GM21390 (cell line): Measurements from ENCODE around the gene ZBTB16.

ENCODE experiments used
- ATAC-seq: cut with Tn5 transposase; IDR thresholded peaks from one replicate; pipeline ENCODE4 v1.9.1; 2021; ENCODE audit not compliant: unreplicated experiment

ZBTB16 gene

DNA sequence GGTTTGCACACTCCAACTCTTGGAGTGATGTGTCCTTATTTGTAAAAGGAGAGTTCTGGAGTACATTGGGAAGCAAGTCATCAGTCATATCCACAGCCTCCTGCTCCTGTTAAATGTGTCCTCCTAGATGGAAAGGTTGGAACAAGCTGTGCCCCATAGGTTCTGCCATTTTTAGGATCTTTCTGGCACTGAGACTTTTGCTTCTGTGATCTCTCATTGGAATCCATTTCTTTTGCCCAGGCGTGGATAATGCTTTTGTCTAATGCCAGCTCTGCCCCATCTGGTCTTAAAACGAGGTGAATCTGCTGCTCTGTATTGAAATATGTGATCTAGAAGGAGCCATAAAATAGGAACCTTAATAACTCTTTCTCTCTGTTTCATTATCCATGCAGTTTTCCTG, 66.4 kb downstream of the ZBTB16 start:
- no peak for ATAC-seq

DNA sequence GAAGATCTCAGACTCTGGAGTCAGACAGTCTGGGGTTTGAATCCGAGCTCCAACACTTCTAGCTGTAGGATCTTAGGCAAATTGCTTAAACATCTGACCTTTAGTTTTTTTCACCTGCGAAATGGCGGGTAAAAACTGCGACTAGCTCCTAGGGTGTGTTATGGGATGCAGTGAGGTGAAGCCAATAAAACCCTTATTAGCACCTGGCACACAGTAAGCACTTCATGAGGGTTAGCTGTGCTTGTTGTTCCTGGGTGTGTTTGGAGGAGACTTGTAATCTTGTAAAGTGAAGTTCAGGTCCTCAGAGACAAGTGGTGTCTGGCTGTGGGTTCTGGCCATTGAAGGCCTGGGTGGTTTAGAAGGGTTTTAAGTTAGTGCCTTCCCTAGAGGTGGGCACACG, 68.9 kb downstream of the ZBTB16 start:
- no peak for ATAC-seq

DNA sequence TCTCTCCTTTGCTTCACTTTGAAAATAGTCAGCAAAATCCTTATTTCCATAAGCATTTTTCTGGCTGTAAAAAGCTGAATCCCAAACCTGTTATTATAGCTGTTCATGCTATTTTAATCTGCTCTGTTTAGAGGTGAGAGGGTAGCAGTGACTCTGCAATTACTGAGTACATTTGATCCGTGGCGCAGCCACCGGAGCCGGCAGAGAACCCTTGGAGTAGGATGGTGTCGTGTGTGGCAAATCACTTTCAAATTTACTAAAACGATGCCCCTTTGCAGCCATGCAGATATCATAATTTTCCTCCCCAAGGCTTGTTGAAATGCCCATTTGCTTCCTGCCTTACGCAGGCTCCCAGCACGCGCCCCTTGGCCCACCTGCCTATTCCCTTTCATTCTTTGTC, 69.6 kb downstream of the ZBTB16 start:
- ATAC-seq, result no peak

DNA sequence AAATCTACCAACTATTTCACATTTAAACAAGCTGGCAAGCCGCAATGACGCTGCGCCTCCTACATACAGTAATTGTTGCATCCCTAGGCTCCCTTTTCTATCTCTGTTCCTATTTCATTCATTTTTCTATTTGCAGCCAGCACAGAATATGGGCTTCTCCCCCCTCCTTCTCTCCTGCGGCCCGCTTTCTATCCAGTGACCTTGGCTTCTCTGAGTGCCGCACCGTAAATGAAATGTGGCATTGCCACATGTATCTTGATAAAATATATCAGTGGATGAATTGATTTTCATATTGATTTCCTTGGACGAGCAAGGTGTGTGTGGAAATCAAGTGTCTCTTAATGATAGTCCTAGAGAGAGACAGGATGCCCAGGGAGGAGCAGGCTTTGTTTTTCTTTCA, 70.2 kb downstream of the ZBTB16 start:
- no peak for ATAC-seq

DNA sequence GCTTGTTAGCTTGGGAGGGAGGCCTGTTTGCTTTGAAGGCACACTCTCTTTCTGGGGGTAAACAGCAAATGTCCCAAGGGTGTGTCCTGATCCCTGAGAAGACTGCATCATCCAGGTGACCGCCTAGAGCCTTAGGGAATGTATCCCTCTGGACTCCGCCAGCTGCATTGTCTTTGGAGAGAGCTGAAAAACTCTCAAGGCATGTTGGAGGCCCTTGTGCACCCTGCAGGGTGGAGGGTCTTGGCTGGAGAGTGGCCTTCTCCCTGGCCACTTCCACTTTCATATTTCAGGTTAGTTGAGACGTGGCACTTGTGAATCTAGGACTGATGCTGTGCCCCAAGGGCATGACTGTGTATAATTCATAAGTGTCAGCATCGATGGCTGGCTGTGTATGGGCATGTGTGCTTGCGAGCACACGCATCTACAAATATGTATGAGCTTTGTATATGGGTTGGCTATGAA, 70.6 kb downstream of the ZBTB16 start:
- no peak for ATAC-seq

DNA sequence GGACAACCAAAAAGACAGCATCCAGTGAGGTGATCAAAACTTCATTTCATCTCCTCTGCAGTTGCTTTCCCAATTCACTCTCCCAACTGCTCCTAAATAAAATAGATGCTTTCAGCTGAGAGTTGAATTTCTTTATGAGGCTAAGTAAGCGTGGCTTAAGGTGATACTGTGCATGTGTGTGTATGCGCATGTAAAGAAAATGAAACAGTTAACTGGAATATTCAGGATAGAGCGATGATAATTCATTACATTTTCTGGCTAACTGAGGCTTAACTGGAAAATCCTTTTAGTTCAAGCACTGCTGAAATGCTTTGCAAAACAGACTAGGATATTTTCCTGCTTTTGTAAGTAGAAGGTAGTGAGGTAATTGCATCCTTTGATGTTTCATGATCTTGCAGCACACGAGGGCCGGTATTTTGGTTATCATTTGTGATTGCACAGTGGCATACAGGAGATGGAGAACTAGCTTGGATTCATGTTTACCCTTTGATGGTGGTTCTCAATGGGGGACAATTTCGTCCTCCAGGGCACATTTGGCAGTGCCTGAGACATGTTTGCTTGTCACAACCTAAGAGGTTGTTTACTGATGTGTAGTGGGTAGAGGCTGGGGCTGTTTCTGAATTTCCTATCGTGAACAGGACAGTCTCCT, 71.2 kb downstream of the ZBTB16 start:
- ATAC-seq, result no peak

DNA sequence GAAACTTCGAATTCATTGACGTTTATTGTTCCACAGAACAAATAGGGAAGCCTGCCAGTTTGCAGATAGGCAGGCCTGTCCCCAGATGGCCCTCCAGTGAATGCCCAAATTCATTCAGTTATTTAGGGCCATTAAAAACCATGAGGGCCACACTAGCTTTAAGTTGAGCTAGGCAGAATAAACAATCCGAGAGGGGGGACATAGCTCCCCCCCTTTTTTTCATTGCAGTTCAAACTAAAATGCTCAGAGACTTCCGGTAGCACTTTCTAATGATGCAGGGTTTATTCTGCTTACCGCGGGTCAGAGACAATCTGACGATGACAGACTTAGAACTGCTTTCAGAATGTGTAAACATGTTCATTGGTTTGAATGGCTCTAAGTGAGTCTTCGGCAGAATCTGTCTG, 72.0 kb downstream of the ZBTB16 start:
- ATAC-seq, result no peak

DNA sequence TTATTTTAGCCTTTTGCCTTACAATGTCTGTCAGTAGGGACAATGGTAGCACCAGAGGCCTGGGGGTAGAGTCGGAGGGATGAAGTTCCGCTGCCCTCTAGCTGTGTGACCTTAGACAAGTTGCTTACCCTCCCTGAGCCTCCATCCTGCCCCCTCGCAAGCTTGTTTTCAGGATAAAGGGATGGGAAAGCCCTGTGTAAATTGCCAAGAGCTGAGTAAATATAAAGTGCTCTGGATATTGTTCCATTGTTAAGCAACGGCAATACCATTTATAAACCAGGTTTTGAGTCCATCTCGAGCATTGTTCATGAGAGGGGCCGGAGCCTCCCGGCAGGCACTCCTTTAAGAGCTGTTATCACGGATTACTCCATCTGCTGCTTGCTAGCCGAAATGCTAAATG, 72.9 kb downstream of the ZBTB16 start:
- no peak for ATAC-seq

DNA sequence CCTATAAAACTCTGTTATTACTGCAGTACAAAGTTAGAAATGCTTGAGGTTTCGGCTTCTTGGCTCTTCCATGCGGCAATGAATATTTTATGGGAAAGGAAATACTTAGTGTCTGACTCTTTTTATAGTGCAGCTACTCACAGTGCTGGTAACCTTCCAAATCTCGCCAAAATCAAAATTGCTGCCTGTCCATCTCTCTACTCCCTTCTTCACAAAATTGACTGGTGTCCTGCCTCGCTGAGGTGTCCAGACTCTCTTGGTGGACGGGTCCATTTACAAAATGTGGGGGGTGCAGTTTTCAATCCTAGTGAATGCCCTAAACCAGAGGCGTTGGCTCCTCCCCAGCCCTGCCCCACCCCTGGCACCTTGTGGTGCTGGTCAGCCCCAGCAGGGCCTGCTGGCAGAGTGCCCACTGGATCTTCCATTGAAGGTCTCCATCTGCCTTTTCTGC, 73.5 kb downstream of the ZBTB16 start:
- no peak for ATAC-seq

DNA sequence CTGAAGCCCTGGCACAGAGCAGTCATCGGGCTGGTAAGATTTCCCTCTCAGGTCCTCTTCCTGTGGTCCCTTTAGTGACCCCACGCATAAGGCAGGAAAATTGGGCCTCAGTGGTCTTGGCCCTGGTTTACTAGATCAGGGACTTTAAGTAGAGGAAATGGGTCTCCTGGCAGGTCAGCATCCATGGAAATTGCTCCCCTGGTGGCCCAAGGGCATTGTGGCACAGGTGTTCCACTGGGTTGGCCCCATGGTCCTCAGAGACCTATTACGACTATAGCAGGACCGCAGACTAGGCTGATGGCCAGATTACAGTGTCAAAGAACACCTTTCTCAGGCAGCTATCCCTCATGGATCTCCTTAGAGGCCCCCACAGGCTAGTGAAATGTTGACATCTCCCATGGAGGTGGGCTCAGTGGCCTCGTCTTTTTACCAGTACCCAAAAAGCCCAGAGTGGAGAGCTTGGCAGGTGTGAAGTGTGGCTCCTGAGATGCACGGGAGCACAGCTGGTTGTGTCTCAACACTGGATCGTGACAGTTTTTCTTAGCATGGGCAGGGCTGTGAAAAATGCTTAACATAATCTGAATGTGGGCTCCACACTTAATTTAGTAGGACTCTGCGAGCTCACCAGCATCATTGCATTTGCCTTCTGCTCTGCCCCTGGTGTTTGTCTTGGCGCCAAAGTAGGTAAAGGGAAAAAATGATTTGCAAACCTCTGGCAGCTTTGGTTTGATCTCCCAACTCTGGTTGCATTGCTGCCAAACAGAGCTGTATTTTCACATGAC, 74.2 kb downstream of the ZBTB16 start:
- no peak for ATAC-seq

DNA sequence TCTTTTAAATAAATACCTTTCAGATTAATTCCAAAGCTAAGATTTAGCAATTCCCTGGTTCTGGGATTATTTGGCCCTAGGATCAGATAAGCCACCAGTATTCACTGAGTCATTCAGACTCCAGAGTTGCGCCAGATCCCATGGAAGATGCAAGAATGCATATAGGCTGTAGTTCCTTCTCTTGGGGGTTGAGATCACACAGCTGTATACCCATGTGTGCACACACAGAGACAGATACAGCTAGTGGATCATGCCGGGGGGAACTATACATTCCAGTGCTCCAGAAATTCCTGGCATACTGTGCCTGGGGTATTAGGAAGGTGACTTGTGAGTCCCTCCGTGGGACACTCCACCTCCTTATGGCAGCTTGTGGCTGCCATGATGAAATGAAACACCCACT, 75.4 kb downstream of the ZBTB16 start:
- ATAC-seq, result no peak

DNA sequence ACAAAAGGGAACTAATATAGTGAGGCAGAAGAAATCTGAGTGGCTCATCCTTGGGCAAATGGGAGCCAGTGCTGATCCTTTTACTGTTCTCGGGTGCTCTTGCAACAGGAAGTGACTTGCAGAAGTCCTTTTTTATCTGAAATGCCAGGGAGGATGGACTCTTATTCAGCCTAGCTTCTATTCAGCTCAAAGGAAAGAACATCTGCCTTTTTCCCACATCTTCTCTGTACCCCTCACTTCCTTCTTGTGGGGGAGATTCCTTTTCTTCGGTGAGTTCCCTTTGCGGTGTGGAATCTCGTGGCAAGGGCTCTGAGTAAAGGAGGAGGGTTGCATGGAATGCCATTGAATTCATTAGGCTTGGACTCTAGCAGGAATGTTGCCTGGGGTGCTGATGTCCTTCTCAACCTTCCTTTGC, 76.2 kb downstream of the ZBTB16 start:
- ATAC-seq, result no peak

DNA sequence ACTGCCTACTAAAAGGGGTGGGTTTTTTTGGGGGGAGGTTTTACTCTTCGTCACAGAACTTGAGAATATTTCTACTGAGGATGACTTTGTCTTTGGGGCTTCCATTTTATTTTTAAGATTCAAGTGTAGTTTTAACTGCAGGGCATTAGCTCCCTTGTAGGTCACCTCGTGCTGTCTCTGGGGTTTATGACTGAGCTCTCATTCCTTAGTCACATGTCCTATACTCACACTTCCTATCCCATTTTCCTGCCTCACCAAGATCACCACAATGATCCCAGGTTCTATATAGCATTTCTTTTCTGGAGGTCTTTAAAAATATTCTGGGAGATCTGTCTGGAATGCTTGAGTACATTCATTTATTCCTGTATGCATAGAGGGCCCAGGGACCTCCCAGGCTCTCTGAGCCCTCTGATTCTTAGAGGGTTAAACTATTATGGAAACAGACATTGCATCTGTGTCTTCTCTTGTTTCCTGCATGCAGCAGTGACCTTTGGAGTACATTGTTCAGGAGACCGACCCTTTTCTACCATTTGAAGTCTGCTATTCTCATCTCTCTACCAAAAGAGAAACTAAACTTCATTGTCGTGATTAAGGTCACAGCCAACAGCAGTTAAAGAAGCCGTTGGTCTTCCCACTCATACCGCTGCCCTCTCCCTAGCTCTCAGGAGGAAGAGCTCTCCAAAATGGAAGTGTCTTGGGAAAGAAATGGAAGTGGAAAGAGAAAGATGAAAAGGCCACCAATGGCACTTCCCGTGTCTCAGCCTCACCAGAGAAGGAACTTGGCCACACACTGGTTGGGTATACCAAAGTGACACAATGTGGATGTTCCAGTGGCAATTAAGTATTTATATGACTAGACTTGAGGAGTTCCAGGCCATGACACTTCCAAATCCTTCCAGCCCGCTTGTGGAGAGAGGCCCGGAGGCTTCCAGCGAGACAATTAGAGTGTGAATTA, 77.5 kb downstream of the ZBTB16 start:
- ATAC-seq, result no peak

DNA sequence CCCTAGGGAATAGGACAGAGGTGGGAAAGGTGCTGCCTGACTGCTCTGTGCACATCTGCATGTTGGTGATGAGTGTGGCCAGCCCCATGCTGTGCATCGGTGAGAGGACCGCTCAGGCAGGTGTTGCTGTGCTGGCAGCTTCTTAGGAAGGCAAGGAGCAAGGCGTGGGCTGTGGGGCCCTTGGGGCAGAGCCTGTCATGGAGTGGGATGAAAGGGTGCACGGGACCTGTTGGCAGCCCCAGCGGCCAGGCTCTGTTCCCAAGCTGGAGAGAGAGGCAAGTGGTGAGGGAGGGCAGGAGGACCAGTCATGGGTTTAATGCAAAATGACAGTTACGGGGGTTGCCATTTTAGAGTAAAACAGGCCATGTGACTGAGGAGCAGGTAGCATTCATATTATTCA, 78.3 kb downstream of the ZBTB16 start:
- ATAC-seq, result no peak

DNA sequence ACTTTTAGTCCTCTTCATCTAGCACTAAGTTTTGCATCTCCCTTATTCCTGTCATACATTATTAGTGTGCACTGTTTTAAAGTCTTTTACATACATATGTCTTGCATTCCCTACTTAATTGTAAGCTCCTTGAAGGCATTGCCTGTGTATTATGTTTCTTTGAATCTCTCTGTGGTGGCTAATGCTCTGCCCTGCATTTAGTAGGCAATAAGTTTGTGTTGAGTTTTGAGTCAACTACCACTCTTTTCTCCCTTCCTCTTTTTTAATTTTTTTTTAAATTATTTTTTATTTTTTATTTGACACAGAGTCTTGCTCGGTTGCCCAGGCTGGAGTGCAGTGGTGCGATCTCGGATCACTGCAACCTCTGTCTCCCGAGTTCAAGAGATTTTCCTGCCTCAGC, 78.9 kb downstream of the ZBTB16 start:
- no peak for ATAC-seq

DNA sequence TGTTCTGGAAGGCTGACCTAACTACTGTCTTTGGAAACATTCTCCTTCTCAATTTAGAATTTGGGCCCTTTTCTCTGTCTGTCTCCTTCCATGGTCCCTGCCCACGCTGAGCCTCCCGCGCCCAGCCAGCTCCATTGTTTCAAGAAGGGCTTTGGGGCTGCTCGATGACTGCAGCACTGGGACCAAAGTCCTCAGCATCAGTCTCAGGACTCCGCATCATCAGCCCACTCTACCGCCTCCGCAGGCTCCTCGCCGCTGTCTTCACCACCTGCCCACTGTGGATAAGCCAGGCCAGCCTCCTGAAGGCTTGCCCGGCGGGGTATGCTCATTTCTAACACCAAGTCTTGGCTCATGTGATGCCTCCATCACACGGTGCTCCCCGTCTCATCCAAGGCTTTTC, 81.3 kb downstream of the ZBTB16 start:
- no peak for ATAC-seq

DNA sequence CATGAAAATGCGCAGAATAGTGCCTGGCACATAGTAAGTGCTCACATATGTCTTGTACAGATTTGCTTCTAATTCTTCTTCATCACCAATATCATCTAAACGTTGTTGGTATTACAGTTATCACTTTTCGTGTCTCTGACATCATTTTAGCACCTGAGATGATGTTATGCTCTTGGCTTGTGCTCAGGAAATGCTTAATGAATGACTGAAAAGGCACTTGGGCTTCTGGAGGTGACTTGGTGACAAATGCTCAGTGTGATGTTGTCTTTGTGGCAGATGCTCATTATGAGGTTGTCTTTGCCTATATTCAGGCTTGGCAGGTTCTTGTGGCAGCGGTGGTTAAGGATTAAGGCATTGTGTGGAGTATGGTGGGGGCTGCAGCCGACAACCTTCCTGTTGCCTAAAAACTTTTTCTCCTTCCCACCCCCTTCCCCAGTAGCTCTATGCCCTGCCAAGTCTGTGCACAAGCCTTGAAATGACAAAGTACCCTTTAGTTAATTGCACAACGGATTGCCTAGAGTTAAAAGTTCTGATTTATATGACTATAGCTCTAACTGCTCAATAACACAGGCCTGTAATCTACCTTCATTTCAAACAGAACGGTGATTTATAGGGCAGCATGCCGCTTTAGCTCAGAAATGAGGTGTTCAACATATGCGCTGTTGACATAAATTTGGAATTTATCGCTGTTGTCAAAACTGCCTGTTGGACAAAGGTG, 82.5 kb downstream of the ZBTB16 start:
- no peak for ATAC-seq

DNA sequence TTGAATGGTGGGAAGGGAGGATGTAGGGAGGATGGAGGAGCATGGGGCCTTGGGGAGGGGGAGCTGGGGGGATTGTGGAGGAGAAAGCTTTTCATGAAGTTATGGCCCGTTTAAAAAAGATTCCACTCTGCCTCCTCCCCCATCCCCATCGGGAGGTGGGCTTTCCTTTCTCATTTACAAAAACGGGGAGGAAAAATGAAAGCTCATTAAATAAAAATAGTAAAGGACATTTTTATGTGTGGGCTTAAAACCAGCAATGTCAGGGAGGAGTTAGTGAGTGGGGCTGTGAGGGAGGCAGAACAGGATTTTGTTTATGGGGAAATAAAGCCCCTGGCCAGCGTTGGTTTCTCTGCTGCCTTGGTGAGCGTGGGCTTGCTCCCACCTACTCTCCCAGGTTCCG, 83.2 kb downstream of the ZBTB16 start:
- ATAC-seq, result no peak

DNA sequence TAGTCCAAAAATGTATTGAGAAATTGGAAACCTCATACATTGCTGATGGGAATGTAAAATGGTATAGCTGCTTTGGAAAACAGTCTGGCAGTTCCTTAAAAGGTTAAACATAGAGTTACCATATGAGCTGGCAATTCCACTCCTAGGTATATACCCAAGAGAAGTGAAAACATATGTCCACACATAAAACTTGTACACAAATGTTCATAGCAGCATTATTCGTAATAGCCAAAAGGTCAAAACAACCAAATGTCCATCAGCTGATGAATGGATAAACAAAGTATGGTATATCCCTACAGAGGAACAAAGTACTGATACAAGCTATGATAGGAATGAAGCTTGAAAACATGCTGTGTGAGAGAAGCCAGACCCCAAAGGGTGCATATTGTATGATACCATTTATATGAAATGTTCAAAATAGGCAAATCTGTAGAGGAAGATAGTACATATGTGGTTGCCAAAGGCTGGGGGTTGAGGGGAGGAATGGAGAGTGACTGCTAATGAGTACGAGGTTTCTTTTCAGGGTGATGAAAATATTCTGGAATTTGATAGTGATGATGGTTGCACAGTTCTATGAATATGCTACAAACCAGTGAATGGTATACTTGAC, 85.8 kb downstream of the ZBTB16 start:
- no peak for ATAC-seq

DNA sequence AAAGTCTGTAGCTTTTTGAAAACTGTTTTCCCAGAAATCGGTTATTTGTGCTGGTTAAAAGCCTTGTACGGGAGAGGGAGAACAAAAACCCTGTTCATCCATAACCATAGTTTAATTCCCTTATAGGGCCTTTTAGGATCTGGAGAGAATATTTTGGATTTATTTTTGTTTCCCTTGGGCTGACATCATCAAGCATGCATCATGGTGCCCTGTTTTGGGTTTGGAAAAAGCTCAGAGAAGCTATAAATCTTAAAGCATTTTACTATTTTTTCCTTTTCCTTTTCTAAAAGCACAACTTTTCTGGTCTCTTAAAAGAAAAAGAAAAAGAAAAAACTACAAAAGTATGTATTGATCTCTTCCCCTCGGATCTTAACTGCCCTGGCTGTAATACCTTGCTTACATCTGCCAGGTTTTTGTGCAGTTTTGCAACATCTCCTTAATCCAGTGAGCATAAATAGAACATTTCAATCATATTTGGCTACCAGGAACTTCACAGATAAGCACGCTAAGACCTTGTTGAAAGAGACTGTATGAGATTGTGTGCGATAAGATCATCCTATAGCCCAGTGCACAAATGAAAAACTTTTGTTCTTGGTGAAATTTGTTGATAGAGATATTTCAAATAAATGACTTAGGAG, 88.0 kb downstream of the ZBTB16 start:
- ATAC-seq, result no peak
